GM23338 (cell line): ENCODE measurements around the gene SCFD2. TPM values are rescaled to one million over a fixed set of nuclear protein-coding genes. Genes with fewer than 3 reads are reported as not detected.

Source experiments
- ATAC-seq: fragments of 200-7000 bp; cut with Tn5 transposase; 3 replicates; pipeline ENCODE4 v1.9.1; 2020
- DNase-seq: peaks from one replicate; pipeline ENCODE4 v3.0.0-alpha.2; 2015; ENCODE audit warnings: low spot score
- H2AFZ ChIP-seq: fragments of 200-600 bp; sonication (generic); 2 replicates; pipeline ENCODE4 v1.8.0; 2016; ENCODE audit warnings: antibody characterized with exemption, mild to moderate bottlenecking, moderate library complexity
- H3F3A ChIP-seq: fragments of 200-600 bp; sonication (generic); replicated peaks from 2 replicates; pipeline ENCODE4 v1.8.0; 2017; ENCODE audit warnings: antibody characterized with exemption, mixed run types, low read depth
- H3K27ac ChIP-seq: fragments of 200-600 bp; sonication (generic); 2 replicates; pipeline ENCODE4 v1.6.1; 2016; ENCODE audit warnings: low read depth
- H3K27me3 ChIP-seq: fragments of 200-600 bp; sonication (generic); 2 replicates; pipeline ENCODE4 v1.8.0; 2016; ENCODE audit warnings: mild to moderate bottlenecking, mixed run types, moderate library complexity; ENCODE audit not compliant: insufficient read depth
- H3K36me3 ChIP-seq: fragments of 200-600 bp; sonication (generic); 2 replicates; pipeline ENCODE4 v1.8.0; 2016; ENCODE audit warnings: mild to moderate bottlenecking; ENCODE audit not compliant: insufficient read depth
- H3K4me1 ChIP-seq: fragments of 200-600 bp; sonication (generic); 2 replicates; pipeline ENCODE4 v1.8.0; 2016; ENCODE audit warnings: mild to moderate bottlenecking, moderate library complexity; ENCODE audit not compliant: insufficient read depth
- H3K4me2 ChIP-seq: fragments of 200-600 bp; sonication (generic); 2 replicates; pipeline ENCODE4 v1.7.1; 2017; ENCODE audit warnings: mixed run types
- H3K4me3 ChIP-seq: fragments of 200-600 bp; sonication (generic); 2 replicates; pipeline ENCODE4 v1.6.1; 2016; ENCODE audit warnings: mixed run types
- H3K79me2 ChIP-seq: fragments of 200-600 bp; sonication (generic); replicated peaks from 2 replicates; pipeline ENCODE4 v1.8.0; 2017; ENCODE audit warnings: mild to moderate bottlenecking; ENCODE audit not compliant: insufficient read depth
- H3K9me2 ChIP-seq: fragments of 200-600 bp; sonication (generic); 2 replicates; pipeline ENCODE4 v1.8.0; 2017; ENCODE audit not compliant: insufficient read depth
- H4K20me1 ChIP-seq: fragments of 200-600 bp; sonication (generic); replicated peaks from 2 replicates; pipeline ENCODE4 v1.8.0; 2017; ENCODE audit warnings: mild to moderate bottlenecking; ENCODE audit not compliant: insufficient read depth
- H3K27ac Mint-ChIP-seq: 2 replicates; pipeline ENCODE4 v1.8.0; 2020; ENCODE audit warnings: inconsistent platforms, mild to moderate bottlenecking, moderate library complexity, mixed read lengths
- H3K27me3 Mint-ChIP-seq: 3 replicates; pipeline ENCODE4 v1.8.0; 2022; ENCODE audit warnings: low read depth, mild to moderate bottlenecking, moderate library complexity, mixed read lengths, inconsistent platforms; ENCODE audit not compliant: insufficient read depth, poor library complexity
- H3K36me3 Mint-ChIP-seq: 3 replicates; pipeline ENCODE4 v1.8.0; 2021; ENCODE audit warnings: low read depth, mild to moderate bottlenecking, inconsistent platforms, moderate library complexity, mixed read lengths
- H3K4me1 Mint-ChIP-seq: 3 replicates; pipeline ENCODE4 v1.8.0; 2020; ENCODE audit warnings: mild to moderate bottlenecking, inconsistent platforms, mixed read lengths
- H3K4me3 Mint-ChIP-seq: 3 replicates; pipeline ENCODE4 v1.8.0; 2021; ENCODE audit warnings: moderate library complexity, mild to moderate bottlenecking, inconsistent platforms, mixed read lengths
- H3K9me3 Mint-ChIP-seq: 3 replicates; pipeline ENCODE4 v1.8.0; 2020; ENCODE audit warnings: moderate library complexity, mild to moderate bottlenecking, inconsistent platforms, mixed read lengths
- CREB1 ChIP-seq: fragments of 250-450 bp; sonication (Bioruptor Pico); IDR thresholded peaks from 2 replicates; pipeline ENCODE4 v1.5.0; 2020; ENCODE audit warnings: low read depth, mild to moderate bottlenecking, moderate library complexity
- EZH2 ChIP-seq: fragments of 200-600 bp; sonication (generic); IDR thresholded peaks from one replicate; pipeline ENCODE4 v1.8.0; 2017; ENCODE audit warnings: antibody characterized with exemption, mild to moderate bottlenecking, low read depth; ENCODE audit not compliant: unreplicated experiment
- EZH2phosphoT487 ChIP-seq: fragments of 200-600 bp; sonication (generic); IDR thresholded peaks from one replicate; pipeline ENCODE4 v1.8.1; 2018; ENCODE audit warnings: antibody characterized with exemption; ENCODE audit not compliant: unreplicated experiment
- JUNB ChIP-seq: IDR thresholded peaks from one replicate; pipeline ENCODE4 v1.6.1; 2016; ENCODE audit warnings: antibody characterized with exemption; ENCODE audit not compliant: unreplicated experiment
- NANOG ChIP-seq: IDR thresholded peaks from 2 replicates; pipeline ENCODE4 v1.6.1; 2016; ENCODE audit warnings: antibody characterized with exemption, borderline replicate concordance
- POLR2AphosphoS5 ChIP-seq: IDR thresholded peaks from 2 replicates; pipeline ENCODE4 v1.6.1; 2016; ENCODE audit warnings: antibody characterized with exemption, low read depth
- STAT1 ChIP-seq: IDR thresholded peaks from one replicate; pipeline ENCODE4 v1.6.1; 2016; ENCODE audit warnings: antibody characterized with exemption; ENCODE audit not compliant: unreplicated experiment
- ZNF114 ChIP-seq: fragments of 250-450 bp; sonication (Bioruptor Pico); IDR thresholded peaks from 2 replicates; pipeline ENCODE4 v1.5.0; 2020; ENCODE audit warnings: mild to moderate bottlenecking, moderate library complexity
- ZNF331 ChIP-seq: fragments of 250-450 bp; sonication (Bioruptor Pico); IDR thresholded peaks from 2 replicates; pipeline ENCODE4 v1.5.0; 2020; ENCODE audit warnings: low read depth, mild to moderate bottlenecking, moderate library complexity
- polyA plus RNA-seq: library from polyadenylated mRNA; unstranded; fragments of >200 nt; fragmentation: Nextera tagmentation; extraction: Ambion mirVana; gene quantifications from 2 replicates; pipeline ENCODE4 v1.2.1, GENCODE V29; 2016
- total RNA-seq: library from RNA; depleted of rRNA; stranded (reverse); fragments of >200 nt; shearing (Covaris generic); gene quantifications from 2 replicates; pipeline ENCODE4 v1.2.3, GENCODE V29; 2014
- TF ChIP-seq, protein P1 (sequence below), 2 experiments: fragments of 200-600 bp in 1 of 2; sonication (generic) in 1 of 2; conservative IDR thresholded peaks; 2 replicates each; pipeline versions ENCODE4 v1.5.1 to v1.6.1; 2016 to 2017; ENCODE audit warnings: antibody characterized with exemption in 2 of 2, low read depth in 2 of 2, mild to moderate bottlenecking in 2 of 2, moderate library complexity in 1 of 2
- TF ChIP-seq, protein P2 (sequence below): fragments of 250-450 bp; sonication (Bioruptor Pico); IDR thresholded peaks from 2 replicates; pipeline ENCODE4 v1.5.0; 2020; ENCODE audit warnings: mild to moderate bottlenecking, moderate library complexity
- TF ChIP-seq, protein P3 (sequence below): IDR thresholded peaks from 2 replicates; pipeline ENCODE4 v1.6.1; 2016; ENCODE audit warnings: antibody characterized with exemption
- TF ChIP-seq, protein P4 (sequence below): IDR thresholded peaks from one replicate; pipeline ENCODE4 v1.6.1; 2018; ENCODE audit warnings: antibody characterized with exemption; ENCODE audit not compliant: unreplicated experiment

The SCFD2 gene
- total and polyA plus RNA-seq, 2 experiments from 2014 or later, result 5.7 to 17.5 TPM

DNA sequence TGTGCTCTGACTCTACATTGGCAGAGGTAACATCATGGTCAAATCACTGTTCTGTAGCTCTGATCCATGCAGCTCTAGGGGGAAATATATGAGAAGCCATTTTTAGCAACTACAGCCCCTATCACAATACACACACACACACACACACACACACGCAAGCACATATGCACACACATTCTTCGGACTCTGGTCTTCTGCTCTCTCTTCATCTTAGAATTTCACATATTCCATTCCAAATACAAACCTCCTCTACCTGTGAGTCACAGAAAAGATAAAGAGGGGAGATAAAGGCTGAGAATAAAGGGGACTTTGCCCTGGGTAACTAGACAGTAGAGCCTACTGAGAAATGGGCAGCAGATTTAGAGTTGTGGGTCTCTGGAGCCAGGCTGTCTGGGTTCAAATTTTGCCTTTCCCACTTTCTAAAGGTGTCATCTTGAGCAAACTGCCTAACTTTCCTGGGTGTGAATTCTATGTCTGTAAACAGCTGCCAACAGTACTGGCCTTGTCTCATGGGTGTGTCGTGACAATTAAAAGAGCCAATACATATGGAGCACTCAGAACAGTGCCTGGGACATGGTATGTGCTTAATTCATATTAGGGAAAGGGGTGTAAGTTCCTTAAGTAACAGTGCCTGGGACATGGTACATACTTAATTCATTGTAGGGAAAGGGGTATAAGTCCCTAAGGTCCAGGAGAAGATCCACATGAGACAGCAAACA, 515.3 kb downstream of the SCFD2 start:
- Histone ChIP-seq H3F3A (no peaks in the 10 kb centered on the region), H3K79me2 (no peaks in the 10 kb centered on the region), H4K20me1 (no peaks in the 10 kb centered on the region), H3K4me2 (no peak overlapping the region), H3K4me1 (peaks cover 18% of the 10 kb centered on the region), H3K4me3 (no peak overlapping the region), H2AFZ (no peak overlapping the region), H3K9me2 (no peaks in the 10 kb centered on the region; the same call in none of the 2 replicates), H3K36me3 (no peaks in the 10 kb centered on the region), H3K27me3 (no peaks in the 10 kb centered on the region), H3K27ac (no peak overlapping the region)
- ATAC-seq (no peak), DNase-seq (no peak)
- peaks cover 5% of the 10 kb centered on the region for H3K27me3 Mint-ChIP-seq
- TF ChIP-seq, protein P1, sequence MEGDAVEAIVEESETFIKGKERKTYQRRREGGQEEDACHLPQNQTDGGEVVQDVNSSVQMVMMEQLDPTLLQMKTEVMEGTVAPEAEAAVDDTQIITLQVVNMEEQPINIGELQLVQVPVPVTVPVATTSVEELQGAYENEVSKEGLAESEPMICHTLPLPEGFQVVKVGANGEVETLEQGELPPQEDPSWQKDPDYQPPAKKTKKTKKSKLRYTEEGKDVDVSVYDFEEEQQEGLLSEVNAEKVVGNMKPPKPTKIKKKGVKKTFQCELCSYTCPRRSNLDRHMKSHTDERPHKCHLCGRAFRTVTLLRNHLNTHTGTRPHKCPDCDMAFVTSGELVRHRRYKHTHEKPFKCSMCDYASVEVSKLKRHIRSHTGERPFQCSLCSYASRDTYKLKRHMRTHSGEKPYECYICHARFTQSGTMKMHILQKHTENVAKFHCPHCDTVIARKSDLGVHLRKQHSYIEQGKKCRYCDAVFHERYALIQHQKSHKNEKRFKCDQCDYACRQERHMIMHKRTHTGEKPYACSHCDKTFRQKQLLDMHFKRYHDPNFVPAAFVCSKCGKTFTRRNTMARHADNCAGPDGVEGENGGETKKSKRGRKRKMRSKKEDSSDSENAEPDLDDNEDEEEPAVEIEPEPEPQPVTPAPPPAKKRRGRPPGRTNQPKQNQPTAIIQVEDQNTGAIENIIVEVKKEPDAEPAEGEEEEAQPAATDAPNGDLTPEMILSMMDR (conservative IDR thresholded peaks at IDR 0.05; ENCODE audit: low read depth in 2 of 2), result no peak
- TF ChIP-seq POLR2AphosphoS5 (no peak), CREB1 (CRISPR knock-in tag) (no peak), ZNF331 (CRISPR knock-in tag) (no peak), NANOG (no peak), EZH2 (no peak), STAT1 (no peak), ZNF114 (CRISPR knock-in tag) (no peak), JUNB (no peak), EZH2phosphoT487 (no peak)
- TF ChIP-seq, protein P2, sequence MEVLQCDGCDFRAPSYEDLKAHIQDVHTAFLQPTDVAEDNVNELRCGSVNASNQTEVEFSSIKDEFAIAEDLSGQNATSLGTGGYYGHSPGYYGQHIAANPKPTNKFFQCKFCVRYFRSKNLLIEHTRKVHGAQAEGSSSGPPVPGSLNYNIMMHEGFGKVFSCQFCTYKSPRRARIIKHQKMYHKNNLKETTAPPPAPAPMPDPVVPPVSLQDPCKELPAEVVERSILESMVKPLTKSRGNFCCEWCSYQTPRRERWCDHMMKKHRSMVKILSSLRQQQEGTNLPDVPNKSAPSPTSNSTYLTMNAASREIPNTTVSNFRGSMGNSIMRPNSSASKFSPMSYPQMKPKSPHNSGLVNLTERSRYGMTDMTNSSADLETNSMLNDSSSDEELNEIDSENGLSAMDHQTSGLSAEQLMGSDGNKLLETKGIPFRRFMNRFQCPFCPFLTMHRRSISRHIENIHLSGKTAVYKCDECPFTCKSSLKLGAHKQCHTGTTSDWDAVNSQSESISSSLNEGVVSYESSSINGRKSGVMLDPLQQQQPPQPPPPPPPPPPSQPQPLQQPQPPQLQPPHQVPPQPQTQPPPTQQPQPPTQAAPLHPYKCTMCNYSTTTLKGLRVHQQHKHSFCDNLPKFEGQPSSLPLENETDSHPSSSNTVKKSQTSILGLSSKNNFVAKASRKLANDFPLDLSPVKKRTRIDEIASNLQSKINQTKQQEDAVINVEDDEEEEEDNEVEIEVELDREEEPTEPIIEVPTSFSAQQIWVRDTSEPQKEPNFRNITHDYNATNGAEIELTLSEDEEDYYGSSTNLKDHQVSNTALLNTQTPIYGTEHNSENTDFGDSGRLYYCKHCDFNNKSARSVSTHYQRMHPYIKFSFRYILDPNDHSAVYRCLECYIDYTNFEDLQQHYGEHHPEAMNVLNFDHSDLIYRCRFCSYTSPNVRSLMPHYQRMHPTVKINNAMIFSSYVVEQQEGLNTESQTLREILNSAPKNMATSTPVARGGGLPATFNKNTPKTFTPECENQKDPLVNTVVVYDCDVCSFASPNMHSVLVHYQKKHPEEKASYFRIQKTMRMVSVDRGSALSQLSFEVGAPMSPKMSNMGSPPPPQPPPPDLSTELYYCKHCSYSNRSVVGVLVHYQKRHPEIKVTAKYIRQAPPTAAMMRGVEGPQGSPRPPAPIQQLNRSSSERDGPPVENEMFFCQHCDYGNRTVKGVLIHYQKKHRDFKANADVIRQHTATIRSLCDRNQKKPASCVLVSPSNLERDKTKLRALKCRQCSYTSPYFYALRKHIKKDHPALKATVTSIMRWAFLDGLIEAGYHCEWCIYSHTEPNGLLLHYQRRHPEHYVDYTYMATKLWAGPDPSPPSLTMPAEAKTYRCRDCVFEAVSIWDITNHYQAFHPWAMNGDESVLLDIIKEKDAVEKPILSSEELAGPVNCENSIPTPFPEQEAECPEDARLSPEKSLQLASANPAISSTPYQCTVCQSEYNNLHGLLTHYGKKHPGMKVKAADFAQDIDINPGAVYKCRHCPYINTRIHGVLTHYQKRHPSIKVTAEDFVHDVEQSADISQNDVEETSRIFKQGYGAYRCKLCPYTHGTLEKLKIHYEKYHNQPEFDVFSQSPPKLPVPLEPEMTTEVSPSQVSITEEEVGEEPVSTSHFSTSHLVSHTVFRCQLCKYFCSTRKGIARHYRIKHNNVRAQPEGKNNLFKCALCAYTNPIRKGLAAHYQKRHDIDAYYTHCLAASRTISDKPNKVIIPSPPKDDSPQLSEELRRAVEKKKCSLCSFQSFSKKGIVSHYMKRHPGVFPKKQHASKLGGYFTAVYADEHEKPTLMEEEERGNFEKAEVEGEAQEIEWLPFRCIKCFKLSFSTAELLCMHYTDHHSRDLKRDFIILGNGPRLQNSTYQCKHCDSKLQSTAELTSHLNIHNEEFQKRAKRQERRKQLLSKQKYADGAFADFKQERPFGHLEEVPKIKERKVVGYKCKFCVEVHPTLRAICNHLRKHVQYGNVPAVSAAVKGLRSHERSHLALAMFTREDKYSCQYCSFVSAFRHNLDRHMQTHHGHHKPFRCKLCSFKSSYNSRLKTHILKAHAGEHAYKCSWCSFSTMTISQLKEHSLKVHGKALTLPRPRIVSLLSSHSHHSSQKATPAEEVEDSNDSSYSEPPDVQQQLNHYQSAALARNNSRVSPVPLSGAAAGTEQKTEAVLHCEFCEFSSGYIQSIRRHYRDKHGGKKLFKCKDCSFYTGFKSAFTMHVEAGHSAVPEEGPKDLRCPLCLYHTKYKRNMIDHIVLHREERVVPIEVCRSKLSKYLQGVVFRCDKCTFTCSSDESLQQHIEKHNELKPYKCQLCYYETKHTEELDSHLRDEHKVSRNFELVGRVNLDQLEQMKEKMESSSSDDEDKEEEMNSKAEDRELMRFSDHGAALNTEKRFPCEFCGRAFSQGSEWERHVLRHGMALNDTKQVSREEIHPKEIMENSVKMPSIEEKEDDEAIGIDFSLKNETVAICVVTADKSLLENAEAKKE (CRISPR knock-in tag), result no peak
- TF ChIP-seq, protein P3, sequence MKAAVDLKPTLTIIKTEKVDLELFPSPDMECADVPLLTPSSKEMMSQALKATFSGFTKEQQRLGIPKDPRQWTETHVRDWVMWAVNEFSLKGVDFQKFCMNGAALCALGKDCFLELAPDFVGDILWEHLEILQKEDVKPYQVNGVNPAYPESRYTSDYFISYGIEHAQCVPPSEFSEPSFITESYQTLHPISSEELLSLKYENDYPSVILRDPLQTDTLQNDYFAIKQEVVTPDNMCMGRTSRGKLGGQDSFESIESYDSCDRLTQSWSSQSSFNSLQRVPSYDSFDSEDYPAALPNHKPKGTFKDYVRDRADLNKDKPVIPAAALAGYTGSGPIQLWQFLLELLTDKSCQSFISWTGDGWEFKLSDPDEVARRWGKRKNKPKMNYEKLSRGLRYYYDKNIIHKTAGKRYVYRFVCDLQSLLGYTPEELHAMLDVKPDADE, result no peak
- TF ChIP-seq, protein P4, sequence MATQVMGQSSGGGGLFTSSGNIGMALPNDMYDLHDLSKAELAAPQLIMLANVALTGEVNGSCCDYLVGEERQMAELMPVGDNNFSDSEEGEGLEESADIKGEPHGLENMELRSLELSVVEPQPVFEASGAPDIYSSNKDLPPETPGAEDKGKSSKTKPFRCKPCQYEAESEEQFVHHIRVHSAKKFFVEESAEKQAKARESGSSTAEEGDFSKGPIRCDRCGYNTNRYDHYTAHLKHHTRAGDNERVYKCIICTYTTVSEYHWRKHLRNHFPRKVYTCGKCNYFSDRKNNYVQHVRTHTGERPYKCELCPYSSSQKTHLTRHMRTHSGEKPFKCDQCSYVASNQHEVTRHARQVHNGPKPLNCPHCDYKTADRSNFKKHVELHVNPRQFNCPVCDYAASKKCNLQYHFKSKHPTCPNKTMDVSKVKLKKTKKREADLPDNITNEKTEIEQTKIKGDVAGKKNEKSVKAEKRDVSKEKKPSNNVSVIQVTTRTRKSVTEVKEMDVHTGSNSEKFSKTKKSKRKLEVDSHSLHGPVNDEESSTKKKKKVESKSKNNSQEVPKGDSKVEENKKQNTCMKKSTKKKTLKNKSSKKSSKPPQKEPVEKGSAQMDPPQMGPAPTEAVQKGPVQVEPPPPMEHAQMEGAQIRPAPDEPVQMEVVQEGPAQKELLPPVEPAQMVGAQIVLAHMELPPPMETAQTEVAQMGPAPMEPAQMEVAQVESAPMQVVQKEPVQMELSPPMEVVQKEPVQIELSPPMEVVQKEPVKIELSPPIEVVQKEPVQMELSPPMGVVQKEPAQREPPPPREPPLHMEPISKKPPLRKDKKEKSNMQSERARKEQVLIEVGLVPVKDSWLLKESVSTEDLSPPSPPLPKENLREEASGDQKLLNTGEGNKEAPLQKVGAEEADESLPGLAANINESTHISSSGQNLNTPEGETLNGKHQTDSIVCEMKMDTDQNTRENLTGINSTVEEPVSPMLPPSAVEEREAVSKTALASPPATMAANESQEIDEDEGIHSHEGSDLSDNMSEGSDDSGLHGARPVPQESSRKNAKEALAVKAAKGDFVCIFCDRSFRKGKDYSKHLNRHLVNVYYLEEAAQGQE, result no peak
- peaks cover 31% of the 10 kb centered on the region for H3K4me1 Mint-ChIP-seq
- no peak overlapping the region for H3K27ac Mint-ChIP-seq
- no peaks in the 10 kb centered on the region; the same call in 2 of the 3 replicates for H3K36me3 Mint-ChIP-seq
- H3K9me3 Mint-ChIP-seq, result no peaks in the 10 kb centered on the region
- no peak overlapping the region for H3K4me3 Mint-ChIP-seq
